Lung (tissue), 12 donors: ENCODE measurements around the gene C10orf120. TPM values are rescaled to one million over a fixed set of nuclear protein-coding genes. Genes with fewer than 3 reads are reported as not detected.

Source experiments
- ATAC-seq: fragments of 200-7000 bp; cut with Tn5 transposase; one replicate; pipeline ENCODE4 v1.9.1; 2020; ENCODE audit warnings: moderate number of reproducible peaks; ENCODE audit not compliant: insufficient read depth, low FRiP score
- DNase-seq, 3 donors: peaks; one replicate each; pipeline ENCODE4 v3.0.0-alpha.2; 2013 to 2017
- H3K27ac ChIP-seq, 2 donors: one replicate each; pipeline ENCODE4 v1.5.1; 2013; ENCODE audit warnings: mild to moderate bottlenecking in 2 of 2, moderate library complexity in 2 of 2, control low read depth in 1 of 2, inconsistent platforms in 1 of 2, low read depth in 1 of 2, low read length in 1 of 2
- H3K27me3 ChIP-seq, 3 donors: one replicate each; pipeline ENCODE4 v1.5.1; 2013; ENCODE audit warnings: low read length in 2 of 3; ENCODE audit not compliant: control insufficient read depth in 3 of 3, insufficient read depth in 3 of 3
- H3K36me3 ChIP-seq, 4 donors: one replicate each; pipeline ENCODE4 v1.5.1; 2013; ENCODE audit warnings: low read length in 4 of 4, mild to moderate bottlenecking in 1 of 4, moderate library complexity in 1 of 4; ENCODE audit not compliant: control insufficient read depth in 4 of 4, insufficient read depth in 4 of 4
- H3K4me1 ChIP-seq, 5 donors: one replicate each; pipeline ENCODE4 v1.5.1; 2013; ENCODE audit warnings: low read length in 5 of 5, mild to moderate bottlenecking in 2 of 5, moderate library complexity in 1 of 5; ENCODE audit not compliant: control insufficient read depth in 5 of 5, insufficient read depth in 5 of 5
- H3K4me3 ChIP-seq: one replicate; pipeline ENCODE4 v1.5.1; 2013; ENCODE audit warnings: mild to moderate bottlenecking, control low read depth, moderate library complexity
- H3K9ac ChIP-seq, 2 donors: one replicate each; pipeline ENCODE4 v1.5.1; 2013; ENCODE audit warnings: low read length in 2 of 2, control low read depth in 1 of 2; ENCODE audit not compliant: insufficient read depth in 1 of 2
- H3K9me3 ChIP-seq, 4 donors: one replicate each; pipeline ENCODE4 v1.5.1; 2013; ENCODE audit warnings: low read length in 3 of 4, mild to moderate bottlenecking in 1 of 4, moderate library complexity in 1 of 4; ENCODE audit not compliant: control insufficient read depth in 4 of 4, insufficient read depth in 3 of 4
- CTCF ChIP-seq: IDR thresholded peaks from 2 replicates; pipeline ENCODE4 v1.5.1; 2012; ENCODE audit warnings: mild to moderate bottlenecking; ENCODE audit errors: control extremely low read depth, extremely low read depth
- WGBS, 2 donors: extraction: QIAGEN DNeasy Blood & Tissue Kit; methylation state at CpG; one replicate each; pipeline ENCODE4 v1.1.7; 2013; 5-methylcytosine and 5-hydroxymethylcytosine counted together
- polyA plus RNA-seq, 2 donors: library from polyadenylated mRNA; stranded (reverse); fragments of 200-250 nt; gene quantifications; one replicate each; pipeline ENCODE4 v1.2.1, GENCODE V29; 2013
- total RNA-seq, 2 donors: library from RNA; depleted of rRNA in 1 of 2; stranded (reverse); fragments of >200 nt in 1 of 2; gene quantifications; one replicate each; pipeline ENCODE4 v1.2.1, GENCODE V29; 2014 to 2021
- donor health status: control.
- donor health status: control.
- donor health status: Bipolar disorder and iron deficiency.
- donor health status: healthy.
- donor health status: DM: yes; HTN: yes; CAD: no.

The C10orf120 gene
- total and polyA plus RNA-seq, 4 donors, result not detected

GRCh38 chr10:122706947-122707346 is 7.3 kb upstream of the C10orf120 start:
- Histone ChIP-seq H3K9ac (no peak overlapping the region), H3K27ac (no peak overlapping the region), H3K27me3 (no peaks in the 10 kb centered on the region), H3K9me3 (peaks cover 0 to 3% (median 0%) of the 10 kb centered on the region in 4 donors), H3K4me1 (peaks cover 0 to 2% (median 0%) of the 10 kb centered on the region in 5 donors), H3K36me3 (no peaks in the 10 kb centered on the region), H3K4me3 (no peak overlapping the region)
- WGBS, 2 donors, result 71 to 88% methylated on average over 4 of the region's 4 CpGs
- DNase-seq, result no peak
- ATAC-seq, result no peak
- no peak for TF ChIP-seq CTCF

GRCh38 chr10:122706467-122706866 is 6.8 kb upstream of the C10orf120 start:
- Histone ChIP-seq H3K9me3 (no peaks in the 10 kb centered on the region), H3K4me1 (peaks cover 0 to 2% (median 0%) of the 10 kb centered on the region in 5 donors), H3K27me3 (no peaks in the 10 kb centered on the region), H3K9ac (no peak overlapping the region), H3K27ac (no peak overlapping the region), H3K4me3 (no peak overlapping the region), H3K36me3 (no peaks in the 10 kb centered on the region)
- 86 to 89% methylated on average over 2 of the region's 2 CpGs for WGBS, 2 donors
- ATAC-seq (no peak), DNase-seq (no peak)
- TF ChIP-seq CTCF, result no peak

- Histone ChIP-seq H3K27ac (no peak overlapping the region), H3K4me3 (no peak overlapping the region)
- WGBS, 2 donors, result 43 to 50% methylated on average over 9 of the region's 9 CpGs
Observed at GRCh38 chr10:122703483-122704448, 4.1 kb upstream of the C10orf120 start.

More at GRCh38 chr10:122703483-122704448, 4.1 kb upstream of the C10orf120 start:
- no peaks in the 10 kb centered on the region for H3K36me3 ChIP-seq
- peak; percentile 30 for TF ChIP-seq CTCF
- ATAC-seq, result peak; percentile 34
- H3K4me1 ChIP-seq, result peaks cover 0 to 2% (median 0%) of the 10 kb centered on the region in 5 donors
- no peaks in the 10 kb centered on the region for H3K9me3 ChIP-seq
- no peak overlapping the region for H3K9ac ChIP-seq
- DNase-seq, result peak; percentile 35 to 58 (median 45)
- no peaks in the 10 kb centered on the region for H3K27me3 ChIP-seq
